ENCODE data around the gene MTUS2. TPM values are rescaled to one million over a fixed set of nuclear protein-coding genes. Genes with fewer than 3 reads are reported as not detected.

The MTUS2 gene
- polyA plus RNA-seq, 3 donors from 2014 or later: 0.02 TPM; not detected in 2

DNA sequence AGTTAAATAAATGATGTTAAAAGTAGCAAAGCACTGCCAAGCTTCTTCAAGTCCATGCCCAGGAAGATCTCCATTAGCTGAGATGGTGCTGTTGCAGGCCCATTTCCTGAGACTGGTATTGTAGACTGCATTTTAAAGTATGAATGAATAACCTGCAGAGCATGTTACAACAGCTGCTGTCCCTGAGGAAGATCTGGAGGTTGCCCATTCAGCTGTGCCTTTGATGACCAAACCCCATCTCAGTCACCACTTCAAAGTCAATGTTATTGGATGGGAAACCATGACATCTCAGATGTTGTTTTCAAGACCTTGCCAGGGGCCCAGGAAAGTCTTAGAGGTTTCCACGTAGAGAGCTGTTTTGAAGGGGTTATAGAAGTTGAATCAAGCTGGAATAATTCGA lies 281.3 kb downstream of the MTUS2 start:
- no peak for DNase-seq
- H3K4me1 Mint-ChIP-seq: no peaks in the 10 kb centered on the region
- H3K36me3 Mint-ChIP-seq: no peaks in the 10 kb centered on the region
- H3K4me3 Mint-ChIP-seq: no peak overlapping the region
- peaks cover 0 to 5% (median 1%) of the 10 kb centered on the region in 3 donors for H3K27me3 Mint-ChIP-seq (ENCODE audit: low read depth in 3 of 3)
- H3K27ac Mint-ChIP-seq: no peak overlapping the region
- H3K9me3 Mint-ChIP-seq: no peaks in the 10 kb centered on the region

GRCh38 chr13:29101905-29102304 lies 281.8 kb downstream of the MTUS2 start:
- Mint-ChIP-seq H3K4me3 (no peak overlapping the region), H3K27me3 (ENCODE audit: low read depth in 3 of 3) (peaks cover 0 to 5% (median 1%) of the 10 kb centered on the region in 3 donors), H3K9me3 (no peaks in the 10 kb centered on the region), H3K4me1 (no peaks in the 10 kb centered on the region), H3K36me3 (no peaks in the 10 kb centered on the region), H3K27ac (no peak overlapping the region)
- no peak for DNase-seq

DNA sequence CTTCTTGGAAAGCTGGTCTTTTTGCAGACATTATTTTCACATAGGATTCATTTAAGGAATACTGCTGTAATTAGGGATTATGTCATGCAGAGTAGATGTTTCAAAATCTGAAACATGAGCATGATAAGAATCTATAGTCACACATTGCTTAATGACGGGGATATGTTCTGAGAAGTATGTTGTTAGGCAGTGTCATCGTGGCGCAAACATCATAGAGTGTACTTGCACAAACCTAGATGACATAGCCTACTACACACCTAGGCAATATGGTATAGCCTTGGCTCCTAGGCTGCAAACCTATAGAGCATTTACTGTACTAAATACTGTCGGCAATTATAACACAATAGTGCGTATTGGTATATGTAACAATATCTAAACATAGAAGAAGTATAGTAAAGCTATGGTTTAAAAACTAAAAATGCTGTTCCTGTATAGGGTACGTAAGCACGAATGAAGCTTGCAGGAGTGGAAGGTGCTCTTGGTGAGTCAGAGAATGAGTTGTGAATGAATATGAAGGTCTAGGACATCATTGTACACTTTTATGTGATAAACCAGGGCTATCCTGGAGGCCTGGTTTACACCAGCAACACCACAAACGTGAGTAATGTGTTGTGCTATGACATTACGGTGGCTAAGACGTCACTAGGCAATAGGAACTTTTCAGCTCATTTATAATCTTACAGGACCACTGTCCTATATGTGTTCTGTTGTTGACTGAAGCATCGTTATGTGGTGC lies 283.1 kb downstream of the MTUS2 start:
- H3K36me3 Mint-ChIP-seq: no peaks in the 10 kb centered on the region
- H3K27ac Mint-ChIP-seq: no peak overlapping the region
- H3K9me3 Mint-ChIP-seq: no peaks in the 10 kb centered on the region
- DNase-seq: no peak
- H3K27me3 Mint-ChIP-seq (ENCODE audit: low read depth in 3 of 3): peaks cover 0 to 5% (median 1%) of the 10 kb centered on the region in 3 donors
- H3K4me3 Mint-ChIP-seq: no peak overlapping the region
- no peaks in the 10 kb centered on the region for H3K4me1 Mint-ChIP-seq

DNA sequence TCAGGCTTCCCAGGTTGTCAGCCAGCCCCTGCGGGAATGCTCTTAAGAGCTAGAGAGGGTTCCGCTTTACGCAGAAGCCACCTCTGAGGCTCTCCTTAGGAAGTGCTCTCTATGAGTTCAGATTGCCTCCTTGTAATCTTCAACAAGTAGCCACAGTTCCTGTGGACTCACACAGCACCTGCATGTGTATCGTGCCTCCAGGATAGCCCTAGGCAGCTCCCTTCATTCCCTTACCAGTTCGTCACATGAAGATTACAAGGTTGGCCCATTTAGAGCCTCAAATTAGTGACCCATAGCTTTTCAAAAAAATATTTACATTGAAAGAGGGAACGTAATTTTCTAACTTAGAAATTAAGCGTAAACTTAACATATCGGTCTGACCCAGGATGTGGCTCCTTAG lies 284.3 kb downstream of the MTUS2 start:
- Mint-ChIP-seq H3K4me3 (no peak overlapping the region), H3K36me3 (no peaks in the 10 kb centered on the region)

DNA sequence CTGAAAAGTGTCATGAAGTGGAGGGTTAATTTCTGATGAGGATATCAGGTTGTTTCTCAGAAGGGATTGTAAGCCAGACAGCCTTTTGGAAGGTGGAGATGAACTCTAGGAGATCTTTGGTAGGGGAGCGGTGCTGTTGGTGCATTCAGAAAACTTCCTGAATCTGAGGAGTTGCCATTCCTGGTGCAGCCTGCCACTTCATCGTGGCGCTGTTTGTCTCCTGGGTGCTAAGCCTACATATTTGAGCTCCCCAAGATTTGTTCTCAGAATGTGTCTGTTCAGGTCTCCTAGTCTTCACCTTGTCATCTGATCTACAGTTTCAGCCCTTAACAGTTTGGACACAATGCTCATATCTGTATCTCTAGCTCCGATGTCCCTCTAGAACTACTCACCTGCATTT lies 285.6 kb downstream of the MTUS2 start:
- Mint-ChIP-seq H3K27ac (no peak overlapping the region), H3K4me1 (no peaks in the 10 kb centered on the region), H3K4me3 (no peak overlapping the region), H3K9me3 (no peaks in the 10 kb centered on the region), H3K27me3 (ENCODE audit: low read depth in 3 of 3) (peaks cover 0 to 7% (median 0%) of the 10 kb centered on the region in 3 donors), H3K36me3 (no peaks in the 10 kb centered on the region)
- DNase-seq: no peak

More for the DNA sequence above, 284.3 kb downstream of the MTUS2 start:
- Mint-ChIP-seq H3K4me1 (no peaks in the 10 kb centered on the region), H3K27me3 (ENCODE audit: low read depth in 3 of 3) (peaks cover 0 to 7% (median 0%) of the 10 kb centered on the region in 3 donors), H3K9me3 (no peaks in the 10 kb centered on the region), H3K27ac (no peak overlapping the region)
- DNase-seq: no peak

DNA sequence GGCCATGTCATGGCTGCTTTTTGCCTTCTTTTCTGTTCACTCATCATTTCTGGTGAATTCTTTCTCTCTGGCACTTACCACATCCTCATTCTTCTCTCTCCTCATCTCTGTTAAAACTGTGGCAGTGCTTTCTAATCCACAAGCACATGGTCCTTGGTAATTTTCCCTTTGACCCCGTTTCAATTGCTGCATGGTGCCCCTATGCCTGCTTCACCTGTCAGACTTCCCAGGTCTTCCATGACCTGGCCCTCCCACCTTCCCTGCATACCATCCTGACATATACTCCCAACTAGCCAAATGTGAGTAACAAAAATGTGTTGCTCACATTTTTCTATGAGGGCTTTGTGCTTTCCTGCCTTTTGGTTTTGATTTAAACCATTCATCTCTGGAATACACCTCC lies 286.5 kb downstream of the MTUS2 start:
- Mint-ChIP-seq H3K27ac (no peak overlapping the region), H3K9me3 (no peaks in the 10 kb centered on the region), H3K4me1 (no peaks in the 10 kb centered on the region), H3K4me3 (no peak overlapping the region), H3K36me3 (no peaks in the 10 kb centered on the region), H3K27me3 (ENCODE audit: low read depth in 3 of 3) (peaks cover 0 to 7% (median 0%) of the 10 kb centered on the region in 3 donors)
- no peak for DNase-seq

DNA sequence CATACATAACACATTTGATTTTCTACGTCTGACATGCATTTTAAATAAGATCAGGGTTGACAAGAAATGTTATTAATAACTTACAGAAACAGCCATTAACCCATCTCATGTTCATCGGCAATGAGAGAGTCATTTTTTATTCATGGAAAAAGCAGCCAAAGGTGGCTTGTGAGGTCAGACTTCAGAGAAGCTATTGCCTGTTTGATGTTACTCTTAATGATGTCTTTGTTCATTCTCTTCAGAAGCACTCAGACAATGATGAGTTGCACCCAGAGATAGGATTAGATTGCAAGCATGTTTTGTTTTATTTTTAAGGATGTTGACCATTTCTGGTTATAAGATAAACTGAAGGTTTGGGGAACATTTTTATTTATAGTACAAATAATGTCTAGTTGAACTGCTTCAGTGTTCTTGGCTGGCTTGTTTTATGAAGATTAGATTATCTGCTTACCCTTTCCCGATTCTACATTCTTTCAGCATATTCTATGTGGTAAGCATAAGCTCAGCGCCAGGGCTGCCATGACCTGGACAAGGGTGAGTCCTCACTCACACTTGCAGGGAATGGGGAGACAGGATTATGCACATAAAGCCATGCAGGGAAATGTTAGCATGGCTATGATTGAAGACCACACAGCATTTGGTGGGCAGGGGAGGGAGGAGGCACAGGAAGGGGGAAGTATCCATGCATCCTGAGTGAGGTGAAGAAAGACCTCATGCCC lies 288.1 kb downstream of the MTUS2 start:
- no peak for DNase-seq
- H3K36me3 Mint-ChIP-seq: no peaks in the 10 kb centered on the region
- peaks cover 0 to 7% (median 0%) of the 10 kb centered on the region in 3 donors for H3K27me3 Mint-ChIP-seq (ENCODE audit: low read depth in 3 of 3)
- H3K4me1 Mint-ChIP-seq: no peaks in the 10 kb centered on the region
- H3K4me3 Mint-ChIP-seq: no peak overlapping the region
- H3K9me3 Mint-ChIP-seq: peaks cover 0 to 1% (median 0%) of the 10 kb centered on the region in 6 donors
- H3K27ac Mint-ChIP-seq: no peak overlapping the region

GRCh38 chr13:29109987-29110386 lies 289.8 kb downstream of the MTUS2 start:
- no peak overlapping the region for H3K27ac Mint-ChIP-seq
- no peak for DNase-seq
- H3K9me3 Mint-ChIP-seq: peaks cover 0 to 4% (median under 1%) of the 10 kb centered on the region in 6 donors
- H3K4me1 Mint-ChIP-seq: no peaks in the 10 kb centered on the region
- no peak overlapping the region for H3K4me3 Mint-ChIP-seq
- H3K36me3 Mint-ChIP-seq: no peaks in the 10 kb centered on the region
- peaks cover 0 to 2% (median 0%) of the 10 kb centered on the region in 3 donors for H3K27me3 Mint-ChIP-seq (ENCODE audit: low read depth in 3 of 3)

- no peaks in the 10 kb centered on the region for H3K36me3 Mint-ChIP-seq
- no peak for DNase-seq
- H3K4me1 Mint-ChIP-seq: no peaks in the 10 kb centered on the region
- H3K27ac Mint-ChIP-seq: no peak overlapping the region
- peaks cover 0 to 2% (median 0%) of the 10 kb centered on the region in 3 donors for H3K27me3 Mint-ChIP-seq (ENCODE audit: low read depth in 3 of 3)
- H3K4me3 Mint-ChIP-seq: no peak overlapping the region
- H3K9me3 Mint-ChIP-seq: peaks cover 0 to 4% (median under 1%) of the 10 kb centered on the region in 6 donors
Observed at GRCh38 chr13:29111446-29111845, 291.3 kb downstream of the MTUS2 start.

DNA sequence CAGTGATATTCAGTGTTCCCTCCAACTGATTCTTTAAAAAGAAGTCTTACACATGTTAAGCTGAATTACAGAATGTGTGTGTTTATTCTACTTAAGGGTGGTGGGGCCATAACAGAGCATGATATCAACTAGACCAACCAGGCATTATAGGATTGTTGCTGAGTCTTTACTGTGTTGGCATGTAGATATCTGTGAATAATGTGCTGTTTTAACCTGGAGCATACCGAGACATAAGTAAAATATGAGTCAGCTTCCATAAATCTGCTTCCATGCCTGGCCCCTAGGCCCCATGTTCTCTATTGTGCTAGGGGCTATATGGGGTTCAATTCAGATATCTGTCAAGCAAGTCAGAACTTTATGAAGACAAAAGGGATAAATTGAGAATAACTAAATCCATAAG lies 295.7 kb downstream of the MTUS2 start:
- H3K36me3 Mint-ChIP-seq: no peaks in the 10 kb centered on the region
- no peak for DNase-seq
- no peak overlapping the region for H3K27ac Mint-ChIP-seq
- no peaks in the 10 kb centered on the region for H3K4me1 Mint-ChIP-seq
- H3K4me3 Mint-ChIP-seq: no peak overlapping the region
- H3K27me3 Mint-ChIP-seq (ENCODE audit: low read depth in 3 of 3): no peaks in the 10 kb centered on the region
- H3K9me3 Mint-ChIP-seq: peaks cover 0 to 8% (median 1%) of the 10 kb centered on the region in 6 donors

GRCh38 chr13:29117663-29118062 lies 297.5 kb downstream of the MTUS2 start:
- no peak overlapping the region for H3K27ac Mint-ChIP-seq
- H3K36me3 Mint-ChIP-seq: no peaks in the 10 kb centered on the region
- H3K4me3 Mint-ChIP-seq: no peak overlapping the region

GRCh38 chr13:29118471-29118870 lies 298.3 kb downstream of the MTUS2 start:
- Mint-ChIP-seq H3K36me3 (no peaks in the 10 kb centered on the region), H3K9me3 (peaks cover 0 to 8% (median 2%) of the 10 kb centered on the region in 6 donors), H3K27me3 (ENCODE audit: low read depth in 3 of 3) (peaks cover 0 to 2% (median 0%) of the 10 kb centered on the region in 3 donors), H3K4me3 (no peak overlapping the region), H3K4me1 (no peaks in the 10 kb centered on the region), H3K27ac (no peak overlapping the region)
- DNase-seq: no peak

More at GRCh38 chr13:29117663-29118062, 297.5 kb downstream of the MTUS2 start:
- peaks cover 0 to 8% (median 2%) of the 10 kb centered on the region in 6 donors for H3K9me3 Mint-ChIP-seq
- peaks cover 0 to 2% (median 0%) of the 10 kb centered on the region in 3 donors for H3K27me3 Mint-ChIP-seq (ENCODE audit: low read depth in 3 of 3)
- DNase-seq: no peak
- no peaks in the 10 kb centered on the region for H3K4me1 Mint-ChIP-seq

GRCh38 chr13:29125191-29125933 lies 305.2 kb downstream of the MTUS2 start:
- no peaks in the 10 kb centered on the region for H3K36me3 Mint-ChIP-seq
- H3K4me3 Mint-ChIP-seq: no peak overlapping the region
- peaks cover 0 to 3% (median 3%) of the 10 kb centered on the region in 3 donors for H3K27me3 Mint-ChIP-seq (ENCODE audit: low read depth in 3 of 3)
- no peaks in the 10 kb centered on the region for H3K4me1 Mint-ChIP-seq
- no peak for DNase-seq
- no peak overlapping the region for H3K27ac Mint-ChIP-seq
- peaks cover 0 to 6% (median under 1%) of the 10 kb centered on the region in 6 donors for H3K9me3 Mint-ChIP-seq

All from immature natural killer cell (primary cell).